DND-41 (cell line): Measurements from ENCODE around the gene IL17F.

Experiments
- CTCF ChIP-seq: IDR thresholded peaks from 2 replicates; pipeline ENCODE4 v1.5.1; 2012; ENCODE audit warnings: borderline replicate concordance, low read length, moderate library complexity, mild to moderate bottlenecking; ENCODE audit not compliant: poor library complexity, severe bottlenecking; ENCODE audit errors: extremely low read depth
- EZH2 ChIP-seq: IDR thresholded peaks from 3 replicates; pipeline ENCODE4 v1.6.1; 2012; ENCODE audit warnings: borderline replicate concordance, low read depth, mild to moderate bottlenecking, moderate library complexity, low read length, inconsistent platforms; ENCODE audit not compliant: severe bottlenecking

DNA sequence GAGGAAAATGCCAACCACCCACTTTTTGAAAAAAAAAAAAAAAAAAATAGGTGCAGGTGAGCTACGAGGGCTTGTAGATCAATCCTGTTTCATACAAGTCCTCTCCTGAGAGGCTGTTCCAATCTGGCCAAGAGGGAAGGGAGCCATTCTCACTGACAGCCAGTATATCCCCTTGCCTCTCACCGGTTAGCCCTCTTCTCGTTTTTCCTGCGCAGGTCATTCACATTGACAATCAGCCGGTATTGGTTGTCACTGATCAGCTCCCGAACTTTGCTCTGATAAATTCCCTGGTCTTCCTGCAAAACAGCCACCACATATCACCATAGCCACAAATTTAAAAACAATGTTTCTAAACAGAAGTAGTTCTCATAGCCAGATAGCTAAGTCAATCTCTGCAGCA is 38.8 kb upstream of the IL17F start:
- no peak for TF ChIP-seq CTCF
- TF ChIP-seq EZH2 = no peak
